GM21447 (cell line): ENCODE results near the gene ZNF367.
A peak's percentile ranks its signal among the peaks of the same experiment; 100 is the strongest.
"Not testable (repeated sequence)": the region's sequence is repeated elsewhere in the genome, so short reads cannot be mapped to it uniquely, and the experiment has no call there.

ENCODE experiments used
- ATAC-seq: cut with Tn5 transposase; IDR thresholded peaks from one replicate; pipeline ENCODE4 v1.9.1; 2021; ENCODE audit not compliant: unreplicated experiment

Gene ZNF367

GRCh38 chr9:96400132-96400910 lies 17.8 kb downstream of the ZNF367 start:
- ATAC-seq, result no peak

- no peak for ATAC-seq
These were observed 18.9 kb downstream of the ZNF367 start for GRCh38 chr9:96399325-96399633.

GRCh38 chr9:96398582-96399324 lies 19.4 kb downstream of the ZNF367 start:
- ATAC-seq, result peak; percentile 91

- no peak for ATAC-seq
These were observed 22.2 kb downstream of the ZNF367 start for GRCh38 chr9:96395964-96396363.

GRCh38 chr9:96394832-96395496 lies 23.2 kb downstream of the ZNF367 start:
- ATAC-seq, result no peak

GRCh38 chr9:96392263-96392662 lies 25.9 kb downstream of the ZNF367 start:
- ATAC-seq, result no peak

- no peak for ATAC-seq
These were observed 27.0 kb downstream of the ZNF367 start for GRCh38 chr9:96391021-96391765.

- no peak for ATAC-seq
These were observed 30.0 kb downstream of the ZNF367 start for GRCh38 chr9:96388144-96388543.

- ATAC-seq, result no peak
These were observed 32.0 kb downstream of the ZNF367 start for GRCh38 chr9:96386157-96386556.

- no peak for ATAC-seq
These were observed 34.8 kb downstream of the ZNF367 start, which contains the start of gene SLC35D2 for GRCh38 chr9:96383165-96383942. Gene SLC35D2 (minus strand): TSS chr9:96383711. CDS start chr9:96383634, 77 bp downstream.

GRCh38 chr9:96382839-96383164 lies 35.4 kb downstream of the ZNF367 start:
- no peak for ATAC-seq

GRCh38 chr9:96382175-96382574 lies 36.0 kb downstream of the ZNF367 start:
- ATAC-seq, result no peak

GRCh38 chr9:96381696-96382095 lies 36.5 kb downstream of the ZNF367 start:
- no peak for ATAC-seq

GRCh38 chr9:96381125-96381524 lies 37.0 kb downstream of the ZNF367 start:
- no peak for ATAC-seq

- no peak for ATAC-seq
These were observed 38.7 kb downstream of the ZNF367 start for GRCh38 chr9:96379461-96379860.

- ATAC-seq, result no peak
These were observed 40.0 kb downstream of the ZNF367 start for GRCh38 chr9:96378187-96378586.

GRCh38 chr9:96376891-96377874 lies 41.0 kb downstream of the ZNF367 start:
- ATAC-seq, result no peak

- not testable (repeated sequence) for ATAC-seq
These were observed 42.7 kb downstream of the ZNF367 start for GRCh38 chr9:96375507-96375906.

- ATAC-seq, result no peak
These were observed 50.2 kb downstream of the ZNF367 start for GRCh38 chr9:96367943-96368342.
